ENCODE measurements around the gene CYLD.

DNA sequence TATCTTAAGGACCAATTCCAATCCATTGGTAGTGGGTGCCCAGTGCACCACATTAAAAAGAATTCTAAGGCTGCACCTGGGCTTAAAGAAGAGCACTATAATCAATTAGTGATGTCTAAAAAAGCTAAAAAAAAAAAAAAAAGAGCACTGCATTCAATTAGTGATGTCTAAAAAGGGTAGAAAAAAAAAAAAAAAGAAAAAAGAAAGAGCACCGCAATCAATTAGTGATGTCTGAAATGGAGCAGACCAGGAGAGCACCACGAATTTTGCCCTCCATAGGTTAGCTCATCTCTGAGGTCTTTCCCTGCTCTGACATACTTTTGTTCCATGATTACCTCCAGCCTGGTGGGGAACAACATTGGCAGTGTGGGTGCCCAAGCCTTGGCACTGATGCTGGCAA lies 18.9 kb upstream of the CYLD start:
- TF ChIP-seq CTCF (IDR thresholded peaks at IDR 0.05; ENCODE audit: low read length) (no peak), EZH2 (optimal IDR thresholded peaks at IDR 0.05; ENCODE audit: low read depth, low read length) (no peak)

Data from MM.1S (cell line).